ENCODE measurements around the gene ANAPC10. TPM values are rescaled to one million over a fixed set of nuclear protein-coding genes. Genes with fewer than 3 reads are reported as not detected.
"Not testable (repeated sequence)": the region's sequence is repeated elsewhere in the genome, so short reads cannot be mapped to it uniquely, and the experiment has no call there.

ANAPC10 gene, protein sequence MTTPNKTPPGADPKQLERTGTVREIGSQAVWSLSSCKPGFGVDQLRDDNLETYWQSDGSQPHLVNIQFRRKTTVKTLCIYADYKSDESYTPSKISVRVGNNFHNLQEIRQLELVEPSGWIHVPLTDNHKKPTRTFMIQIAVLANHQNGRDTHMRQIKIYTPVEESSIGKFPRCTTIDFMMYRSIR
- 10 to 100 TPM; 16.3 to 20.0 (median 18.0) TPM for total RNA-seq (2021; fragmentation: NEBNext Ultra II Directional; extraction: Animal tissue kit (Norgen Biotek cat#: 25700))
- long read RNA-seq, transcript ANAPC10-201 (5 exons, 868 nt) = minor isoform, 6 of 26 reads
- long read RNA-seq, transcript ANAPC10-209 (5 exons, 1,025 nt) = major isoform, 9 of 26 reads
- long read RNA-seq, partial matches to known transcripts = 0 of 26 reads
- long read RNA-seq, other reads (novel, unspliced or antisense) = 11 of 26 reads

DNA sequence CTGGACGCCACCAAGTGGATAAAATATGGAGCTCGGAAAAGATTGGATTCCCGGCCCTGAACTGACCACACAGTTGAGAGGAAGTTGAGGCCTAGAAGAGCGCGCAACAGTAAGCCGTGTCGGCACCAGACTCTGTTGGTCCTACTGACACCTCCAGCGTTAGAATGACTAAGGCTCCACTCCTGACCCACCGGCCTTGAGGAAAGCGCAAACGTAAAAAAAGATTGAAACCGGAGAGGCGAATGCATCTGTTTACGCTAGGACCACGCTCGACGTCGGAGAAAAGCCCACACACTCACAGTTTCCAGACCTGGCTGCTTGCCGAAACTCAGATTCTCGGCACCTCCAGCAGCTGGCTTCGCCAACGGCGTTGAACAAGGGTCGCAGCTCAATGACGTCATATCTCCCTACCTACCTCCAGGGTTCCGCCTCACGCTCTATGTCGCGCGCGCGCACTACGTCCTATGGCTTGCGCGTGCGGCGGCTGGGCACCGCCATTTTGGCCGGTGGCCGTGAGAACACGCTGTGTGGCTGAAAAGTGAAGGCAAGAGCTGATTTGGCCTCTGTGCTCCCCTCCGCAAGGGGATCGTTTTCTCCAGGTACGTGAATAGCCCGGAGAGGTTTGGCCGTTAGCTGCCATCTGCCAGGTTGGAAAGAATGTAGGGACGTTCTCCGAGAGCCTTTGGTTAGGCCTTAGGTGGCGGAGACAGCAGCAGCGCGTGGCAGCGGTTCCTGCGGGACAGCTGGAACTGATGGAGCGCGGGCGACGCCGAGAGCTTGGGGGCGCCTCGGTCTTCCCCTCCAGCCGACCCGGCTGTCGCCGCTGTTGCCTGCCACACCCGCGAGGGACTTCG is at the start of gene ANAPC10, which contains the start of gene ABCE1:
TSS of gene ANAPC10 (minus strand) at position 376 of the 854 bp plus-strand sequence. CDS start 2,097 bp downstream, outside the sequence.
TSS of gene ABCE1 (plus strand) at position 491 of the 854 bp plus-strand sequence. CDS start 6,102 bp downstream, outside the sequence.
- Mint-ChIP-seq H3K36me3 (ENCODE audit: low read depth) (peaks cover 25% of the 10 kb centered on the region), H3K9me3 (peaks cover 7% of the 10 kb centered on the region), H3K27ac (peak within 1 kb of the TSS; percentile 99), H3K4me1 (ENCODE audit: low read depth) (peaks cover 31% of the 10 kb centered on the region), H3K27me3 (ENCODE audit: insufficient read depth) (peaks cover 3% of the 10 kb centered on the region; the same call in 1 of the 2 replicates), H3K4me3 (peak within 1 kb of the TSS; percentile 97)
- DNase-seq = peak; percentile 96
- TF ChIP-seq, protein P1, sequence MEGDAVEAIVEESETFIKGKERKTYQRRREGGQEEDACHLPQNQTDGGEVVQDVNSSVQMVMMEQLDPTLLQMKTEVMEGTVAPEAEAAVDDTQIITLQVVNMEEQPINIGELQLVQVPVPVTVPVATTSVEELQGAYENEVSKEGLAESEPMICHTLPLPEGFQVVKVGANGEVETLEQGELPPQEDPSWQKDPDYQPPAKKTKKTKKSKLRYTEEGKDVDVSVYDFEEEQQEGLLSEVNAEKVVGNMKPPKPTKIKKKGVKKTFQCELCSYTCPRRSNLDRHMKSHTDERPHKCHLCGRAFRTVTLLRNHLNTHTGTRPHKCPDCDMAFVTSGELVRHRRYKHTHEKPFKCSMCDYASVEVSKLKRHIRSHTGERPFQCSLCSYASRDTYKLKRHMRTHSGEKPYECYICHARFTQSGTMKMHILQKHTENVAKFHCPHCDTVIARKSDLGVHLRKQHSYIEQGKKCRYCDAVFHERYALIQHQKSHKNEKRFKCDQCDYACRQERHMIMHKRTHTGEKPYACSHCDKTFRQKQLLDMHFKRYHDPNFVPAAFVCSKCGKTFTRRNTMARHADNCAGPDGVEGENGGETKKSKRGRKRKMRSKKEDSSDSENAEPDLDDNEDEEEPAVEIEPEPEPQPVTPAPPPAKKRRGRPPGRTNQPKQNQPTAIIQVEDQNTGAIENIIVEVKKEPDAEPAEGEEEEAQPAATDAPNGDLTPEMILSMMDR (IDR thresholded peaks at IDR 0.05) = 0 out of 2 replicates have a peak, but pooled peaks have one; percentile 13

DNA sequence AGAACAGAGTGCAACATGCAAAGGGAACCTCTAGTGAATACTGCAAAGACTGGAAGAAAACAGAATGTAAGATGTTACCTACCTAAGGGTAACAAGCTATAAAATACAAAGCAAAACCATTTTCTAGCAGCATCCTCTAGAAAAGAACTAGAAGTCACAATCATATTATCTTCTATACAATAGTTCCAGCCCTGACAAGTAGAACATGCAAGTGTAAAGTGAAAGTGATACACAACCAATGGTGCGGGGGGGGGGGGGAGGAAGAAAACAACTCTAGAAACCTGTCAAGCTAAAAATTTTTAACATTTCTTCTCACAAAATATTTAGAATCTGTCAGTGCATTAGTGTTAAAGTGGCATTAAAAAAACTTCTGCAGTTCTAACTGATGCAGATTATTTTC is 38.2 kb upstream of the ANAPC10 start:
- Mint-ChIP-seq H3K36me3 (ENCODE audit: low read depth) (peaks cover 36% of the 10 kb centered on the region), H3K4me1 (ENCODE audit: low read depth) (peaks cover 28% of the 10 kb centered on the region)
- H3K27me3 Mint-ChIP-seq (ENCODE audit: insufficient read depth); H3K9me3 Mint-ChIP-seq; H3K27ac Mint-ChIP-seq; H3K4me3 Mint-ChIP-seq; DNase-seq: not testable (repeated sequence)

DNA sequence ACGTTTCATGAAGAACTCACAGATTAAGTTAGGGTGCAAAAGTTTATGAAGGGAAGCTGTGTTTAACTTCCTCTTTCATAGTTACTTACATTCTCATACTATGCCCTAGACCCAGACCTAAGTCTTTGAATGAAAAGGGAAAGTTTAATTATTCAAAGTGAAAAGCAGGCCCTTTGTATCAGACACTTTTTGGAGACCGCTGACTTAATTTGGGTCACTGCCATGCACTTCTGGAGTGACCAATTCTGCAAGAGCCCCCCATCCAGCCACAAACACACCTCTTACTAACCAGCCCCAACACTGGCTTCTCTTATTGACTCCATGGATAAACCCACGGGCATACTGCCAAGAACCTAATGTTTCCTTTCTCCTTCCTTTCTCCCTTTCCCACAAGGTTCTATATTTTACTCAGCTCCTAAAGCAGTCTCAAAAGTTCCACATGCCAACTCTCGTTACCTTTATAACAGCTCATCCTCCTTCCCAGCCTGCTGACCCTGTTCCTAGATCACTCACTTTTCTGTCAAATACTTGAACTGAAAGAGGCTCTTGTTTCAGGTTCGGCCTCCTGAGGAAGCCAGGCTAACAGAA is 34.6 kb upstream of the ANAPC10 start:
- no peak for DNase-seq
- Mint-ChIP-seq H3K4me3 (no peak overlapping the region), H3K27me3 (ENCODE audit: insufficient read depth) (peaks cover 3% of the 10 kb centered on the region; the same call in 1 of the 2 replicates), H3K9me3 (no peaks in the 10 kb centered on the region), H3K27ac (peak overlapping the region; percentile 65), H3K36me3 (ENCODE audit: low read depth) (peaks cover 34% of the 10 kb centered on the region), H3K4me1 (ENCODE audit: low read depth) (peaks cover 51% of the 10 kb centered on the region)
- TF ChIP-seq, protein P1 (IDR thresholded peaks at IDR 0.05) = no peak

DNA sequence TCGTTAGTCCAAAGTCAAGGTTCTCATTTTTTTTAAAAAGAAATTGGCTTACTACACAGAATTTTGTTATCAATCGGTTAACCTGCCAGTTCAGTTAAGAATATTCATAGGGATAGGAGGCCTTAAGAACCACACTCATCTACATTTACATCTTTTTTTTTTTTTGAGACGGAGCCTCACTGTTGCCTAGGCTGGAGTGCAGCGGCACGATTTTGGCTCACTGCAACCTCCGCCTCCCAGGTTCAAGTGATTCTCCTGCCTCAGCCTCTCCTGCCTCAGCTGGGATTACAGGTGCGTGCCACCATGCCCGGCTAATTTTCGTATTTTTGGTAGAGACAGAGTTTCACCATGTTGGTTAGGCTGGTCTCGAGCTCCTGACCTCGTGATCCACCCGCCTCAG is 33.9 kb upstream of the ANAPC10 start:
- Mint-ChIP-seq H3K9me3 (no peaks in the 10 kb centered on the region), H3K4me3 (no peak overlapping the region), H3K27ac (peak overlapping the region; percentile 93), H3K4me1 (ENCODE audit: low read depth) (peaks cover 51% of the 10 kb centered on the region), H3K36me3 (ENCODE audit: low read depth) (peaks cover 30% of the 10 kb centered on the region), H3K27me3 (ENCODE audit: insufficient read depth) (peaks cover 3% of the 10 kb centered on the region; the same call in 1 of the 2 replicates)
- TF ChIP-seq, protein P1 (IDR thresholded peaks at IDR 0.05) = no peak
- no peak for DNase-seq

DNA sequence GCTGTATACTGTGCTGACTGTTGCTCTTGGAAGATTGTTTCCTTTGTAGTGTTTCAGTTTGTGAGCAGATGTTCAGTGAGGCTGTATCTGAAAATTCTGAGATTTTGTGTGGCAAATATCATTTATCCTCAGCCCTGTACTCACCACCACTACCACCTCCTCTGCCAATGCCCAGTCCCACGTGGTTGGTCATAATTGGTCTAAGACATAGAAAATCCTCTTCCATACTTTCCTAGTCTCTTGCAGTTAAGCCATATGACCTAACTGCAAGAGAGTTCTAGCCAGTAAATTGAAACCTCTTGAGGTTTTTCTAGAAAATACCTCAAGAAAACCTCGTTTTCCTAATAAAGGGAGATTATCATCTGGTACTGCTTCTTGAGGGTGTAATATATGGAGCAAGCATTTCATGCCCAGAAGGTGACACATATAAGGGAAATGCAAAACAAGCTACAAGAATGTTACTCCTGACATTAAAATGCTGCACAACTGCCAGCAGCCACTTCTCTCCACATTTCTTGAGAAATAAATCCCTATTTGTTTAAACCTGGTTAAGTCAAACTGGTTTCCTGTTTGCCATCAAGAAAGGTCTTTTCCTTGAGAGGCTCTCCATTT is 32.9 kb upstream of the ANAPC10 start:
- Mint-ChIP-seq H3K4me1 (ENCODE audit: low read depth) (peaks cover 45% of the 10 kb centered on the region), H3K4me3 (peak overlapping the region; percentile 77), H3K36me3 (ENCODE audit: low read depth) (peaks cover 35% of the 10 kb centered on the region), H3K9me3 (no peaks in the 10 kb centered on the region), H3K27ac (peak overlapping the region; percentile 93), H3K27me3 (ENCODE audit: insufficient read depth) (peaks cover 3% of the 10 kb centered on the region; the same call in 1 of the 2 replicates)
- TF ChIP-seq, protein P1 (IDR thresholded peaks at IDR 0.05) = no peak
- peak; percentile 90 for DNase-seq
